GM19463 (cell line): ENCODE data around the gene NAP1L1.

ENCODE experiments used
- ATAC-seq: cut with Tn5 transposase; IDR thresholded peaks from one replicate; pipeline ENCODE4 v1.9.1; 2021; ENCODE audit warnings: mild to moderate bottlenecking, moderate library complexity; ENCODE audit not compliant: unreplicated experiment

Gene NAP1L1

GRCh38 chr12:76024102-76024781 lies 60.2 kb downstream of the NAP1L1 start:
- no peak for ATAC-seq

- ATAC-seq = no peak
Observed at GRCh38 chr12:76023069-76023690, 61.3 kb downstream of the NAP1L1 start.

GRCh38 chr12:76022506-76022905 lies 62.0 kb downstream of the NAP1L1 start:
- no peak for ATAC-seq

- ATAC-seq = peak; percentile 46
Observed at GRCh38 chr12:76020731-76021672, 63.5 kb downstream of the NAP1L1 start.

GRCh38 chr12:76020281-76020680 lies 64.2 kb downstream of the NAP1L1 start:
- peak; percentile 76 for ATAC-seq

GRCh38 chr12:76018672-76019071 lies 65.8 kb downstream of the NAP1L1 start:
- no peak for ATAC-seq

- no peak for ATAC-seq
Observed at GRCh38 chr12:76018111-76018510, 66.4 kb downstream of the NAP1L1 start.

- ATAC-seq = no peak
Observed at GRCh38 chr12:76014007-76014406, 70.5 kb downstream of the NAP1L1 start.

GRCh38 chr12:76013603-76014002 lies 70.9 kb downstream of the NAP1L1 start:
- no peak for ATAC-seq

- no peak for ATAC-seq
Observed at GRCh38 chr12:76012644-76013043, 71.8 kb downstream of the NAP1L1 start.

- ATAC-seq = no peak
Observed at GRCh38 chr12:76010732-76011458, 73.6 kb downstream of the NAP1L1 start.

- no peak for ATAC-seq
Observed at GRCh38 chr12:76008428-76008827, 76.1 kb downstream of the NAP1L1 start.

- ATAC-seq = no peak
Observed at GRCh38 chr12:76007640-76008039, 76.8 kb downstream of the NAP1L1 start.

GRCh38 chr12:76006028-76006925 lies 78.2 kb downstream of the NAP1L1 start:
- no peak for ATAC-seq

- ATAC-seq = no peak
Observed at GRCh38 chr12:76003355-76003638, 81.2 kb downstream of the NAP1L1 start.

- no peak for ATAC-seq
Observed at GRCh38 chr12:76002598-76003354, 81.7 kb downstream of the NAP1L1 start.

GRCh38 chr12:75998292-75999063 lies 86.0 kb downstream of the NAP1L1 start:
- ATAC-seq = no peak

GRCh38 chr12:75997658-75998057 lies 86.8 kb downstream of the NAP1L1 start:
- ATAC-seq = no peak
